C4-2B (cell line): Measurements from ENCODE around the gene SRSF1.
"Not testable (repeated sequence)": the region's sequence is repeated elsewhere in the genome, so short reads cannot be mapped to it uniquely, and the experiment has no call there.

Experiments
- H3K27ac ChIP-seq: fragments of 450-650 bp; 2 replicates; pipeline ENCODE4 v1.5.1; 2017
- ZFX ChIP-seq: fragments of 450-650 bp; IDR thresholded peaks from 2 replicates; pipeline ENCODE4 v1.6.1; 2017
- TF ChIP-seq, protein P1 (sequence below): fragments of 450-650 bp; conservative IDR thresholded peaks from 2 replicates; pipeline ENCODE4 v1.5.1; 2017; ENCODE audit warnings: mild to moderate bottlenecking

The SRSF1 gene

DNA sequence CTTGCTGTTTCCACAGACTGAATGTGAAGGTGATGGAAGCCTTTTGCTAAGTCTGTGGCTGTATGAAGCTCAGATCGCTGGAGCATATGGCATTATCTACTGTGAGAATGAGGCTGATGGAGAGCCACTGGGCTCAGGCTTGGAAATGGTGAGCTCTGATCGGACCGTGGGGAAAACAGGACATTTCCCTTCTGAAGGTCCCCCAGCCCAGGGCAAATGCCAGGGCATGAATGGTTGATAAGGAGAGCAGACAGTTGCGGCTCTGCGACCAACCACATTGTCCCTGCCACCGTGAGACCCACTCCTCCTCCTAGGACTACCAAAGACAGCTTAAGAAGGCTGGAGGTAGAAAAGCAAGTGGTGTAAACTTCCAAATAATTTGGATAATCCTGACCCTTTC is 47.1 kb downstream of the SRSF1 start:
- H3K27ac ChIP-seq = no peak overlapping the region
- TF ChIP-seq, protein P1, sequence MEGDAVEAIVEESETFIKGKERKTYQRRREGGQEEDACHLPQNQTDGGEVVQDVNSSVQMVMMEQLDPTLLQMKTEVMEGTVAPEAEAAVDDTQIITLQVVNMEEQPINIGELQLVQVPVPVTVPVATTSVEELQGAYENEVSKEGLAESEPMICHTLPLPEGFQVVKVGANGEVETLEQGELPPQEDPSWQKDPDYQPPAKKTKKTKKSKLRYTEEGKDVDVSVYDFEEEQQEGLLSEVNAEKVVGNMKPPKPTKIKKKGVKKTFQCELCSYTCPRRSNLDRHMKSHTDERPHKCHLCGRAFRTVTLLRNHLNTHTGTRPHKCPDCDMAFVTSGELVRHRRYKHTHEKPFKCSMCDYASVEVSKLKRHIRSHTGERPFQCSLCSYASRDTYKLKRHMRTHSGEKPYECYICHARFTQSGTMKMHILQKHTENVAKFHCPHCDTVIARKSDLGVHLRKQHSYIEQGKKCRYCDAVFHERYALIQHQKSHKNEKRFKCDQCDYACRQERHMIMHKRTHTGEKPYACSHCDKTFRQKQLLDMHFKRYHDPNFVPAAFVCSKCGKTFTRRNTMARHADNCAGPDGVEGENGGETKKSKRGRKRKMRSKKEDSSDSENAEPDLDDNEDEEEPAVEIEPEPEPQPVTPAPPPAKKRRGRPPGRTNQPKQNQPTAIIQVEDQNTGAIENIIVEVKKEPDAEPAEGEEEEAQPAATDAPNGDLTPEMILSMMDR = no peak
- no peak for TF ChIP-seq ZFX

- not testable (repeated sequence) for H3K27ac ChIP-seq
These were observed 48.7 kb downstream of the SRSF1 start for GRCh38 chr17:57958391-57958790.

GRCh38 chr17:57957886-57958285 is 49.2 kb downstream of the SRSF1 start:
- TF ChIP-seq, protein P1 = no peak
- TF ChIP-seq ZFX = no peak
- no peak overlapping the region for H3K27ac ChIP-seq

- no peak for TF ChIP-seq ZFX
- TF ChIP-seq, protein P1 = no peak
- no peak overlapping the region for H3K27ac ChIP-seq
These were observed 49.8 kb downstream of the SRSF1 start for GRCh38 chr17:57957120-57957850.

DNA sequence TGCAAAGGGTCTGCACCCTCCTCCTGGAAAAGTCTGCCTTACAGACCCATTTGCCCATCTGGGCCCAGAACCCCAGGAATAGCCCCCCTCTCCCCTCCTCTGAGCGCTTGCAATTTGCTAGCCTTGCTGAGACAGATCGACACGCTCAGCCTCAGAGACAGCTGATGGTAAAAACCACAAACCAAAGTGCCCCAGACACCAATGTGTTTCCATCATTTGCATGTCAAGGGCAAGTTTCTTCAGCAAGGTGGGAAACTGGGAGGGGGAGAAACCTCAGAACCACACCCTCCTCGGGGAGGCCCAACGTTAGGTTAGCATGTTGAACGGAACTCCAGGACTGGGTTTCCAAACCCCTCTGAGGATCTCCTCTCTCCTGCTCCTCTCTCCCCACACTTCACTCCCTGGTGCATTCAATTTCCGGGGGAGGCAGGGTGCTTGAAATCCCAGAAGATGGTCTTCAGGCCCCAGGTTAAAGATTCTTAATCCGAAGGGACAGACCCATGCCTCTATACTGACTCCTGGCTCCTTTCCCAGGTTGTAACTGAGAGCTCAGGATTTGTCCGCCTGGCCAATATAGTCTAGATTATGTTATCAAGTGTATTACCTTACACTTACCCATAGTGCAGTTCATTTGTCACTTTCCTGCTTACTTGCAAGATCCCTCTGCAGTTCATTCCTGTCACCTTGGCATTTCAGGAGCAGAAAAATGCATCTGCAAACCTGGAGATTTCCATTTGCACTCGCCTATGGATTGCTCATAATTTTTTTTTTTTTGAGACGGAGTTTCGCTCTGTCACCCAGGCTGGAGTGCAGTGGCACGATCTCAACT is 50.5 kb downstream of the SRSF1 start:
- no peak overlapping the region for H3K27ac ChIP-seq
- TF ChIP-seq, protein P1 = no peak
- TF ChIP-seq ZFX = no peak

GRCh38 chr17:57955183-57955931 is 51.7 kb downstream of the SRSF1 start, which contains the start of gene CUEDC1:
Gene CUEDC1, minus strand, starts transcription at chr17:57955412. Its CDS starts 69,848 bp downstream, at chr17:57885564.
- H3K27ac ChIP-seq = peak within 1 kb of the TSS; percentile 52
- TF ChIP-seq, protein P1 = no peak; the same call in 1 of the 2 replicates
- TF ChIP-seq ZFX = no peak

GRCh38 chr17:57954397-57955182 is 52.5 kb downstream of the SRSF1 start:
- 0 out of 2 replicates have a peak, but pooled peaks have one; percentile 36 for TF ChIP-seq ZFX
- TF ChIP-seq, protein P1 = no peak
- H3K27ac ChIP-seq = peak overlapping the region; percentile 52
